GM18868 (cell line): ENCODE data around the gene KATNAL1.

Experiments used
- ATAC-seq: cut with Tn5 transposase; IDR thresholded peaks from one replicate; pipeline ENCODE4 v1.9.1; 2021; ENCODE audit warnings: mild to moderate bottlenecking, moderate library complexity; ENCODE audit not compliant: unreplicated experiment

Gene KATNAL1

DNA sequence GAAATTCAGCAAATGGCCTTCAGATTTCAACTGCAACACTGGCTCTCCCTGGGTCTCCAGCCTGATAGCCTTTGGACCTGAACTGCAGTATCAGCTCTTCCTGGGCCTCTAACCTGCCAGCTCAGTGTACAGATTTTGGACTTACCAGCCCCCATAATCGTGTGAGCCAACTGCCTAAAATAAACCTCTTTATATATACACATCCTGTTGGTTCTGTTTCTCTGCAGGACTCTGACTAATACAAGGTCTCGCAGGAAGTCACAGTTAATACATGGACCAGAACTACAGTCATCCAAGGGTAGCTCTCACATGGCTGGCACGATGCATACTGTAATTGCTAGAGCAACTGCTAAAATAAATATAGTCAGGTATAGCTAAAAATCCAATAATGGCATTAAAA is 85.1 kb downstream of the KATNAL1 start:
- no peak for ATAC-seq

DNA sequence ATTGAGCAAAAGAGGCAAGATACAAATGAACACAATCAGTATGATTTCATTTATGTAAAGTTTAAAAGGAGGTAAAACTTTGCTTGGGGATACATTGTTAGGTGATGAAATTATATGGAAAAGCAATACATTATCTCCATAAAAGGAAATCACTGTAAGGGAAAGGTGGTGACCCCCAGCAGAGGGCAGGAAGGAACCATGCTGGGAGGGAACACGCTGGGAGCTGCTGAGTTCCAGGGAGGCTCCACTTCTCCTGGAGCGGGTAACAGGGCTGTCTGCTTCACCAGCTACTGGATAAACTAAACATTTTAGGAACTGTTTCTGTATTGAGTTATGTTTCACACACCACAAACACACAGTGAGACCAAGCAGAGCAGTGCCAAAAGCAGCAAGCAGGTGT is 91.2 kb downstream of the KATNAL1 start:
- ATAC-seq, result no peak

DNA sequence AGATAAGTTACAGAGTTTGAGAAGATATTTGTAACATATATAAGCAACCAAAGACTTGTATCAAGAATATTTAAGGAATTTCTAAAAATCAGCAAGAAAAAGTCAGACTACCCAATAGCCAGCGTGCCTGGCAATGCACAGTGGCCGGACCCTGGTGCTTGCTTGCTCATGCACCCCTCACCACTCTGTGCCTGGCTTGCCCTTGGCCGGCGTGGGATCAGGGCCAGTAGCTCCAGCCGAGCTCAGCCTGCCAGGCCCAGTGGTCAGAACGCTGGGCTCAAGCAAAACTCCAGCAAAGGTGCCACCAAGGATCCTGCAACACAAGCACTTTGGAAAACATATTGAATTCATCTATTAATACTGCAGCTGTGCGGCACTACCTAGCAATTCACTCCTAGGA is 95.1 kb downstream of the KATNAL1 start:
- ATAC-seq, result no peak

DNA sequence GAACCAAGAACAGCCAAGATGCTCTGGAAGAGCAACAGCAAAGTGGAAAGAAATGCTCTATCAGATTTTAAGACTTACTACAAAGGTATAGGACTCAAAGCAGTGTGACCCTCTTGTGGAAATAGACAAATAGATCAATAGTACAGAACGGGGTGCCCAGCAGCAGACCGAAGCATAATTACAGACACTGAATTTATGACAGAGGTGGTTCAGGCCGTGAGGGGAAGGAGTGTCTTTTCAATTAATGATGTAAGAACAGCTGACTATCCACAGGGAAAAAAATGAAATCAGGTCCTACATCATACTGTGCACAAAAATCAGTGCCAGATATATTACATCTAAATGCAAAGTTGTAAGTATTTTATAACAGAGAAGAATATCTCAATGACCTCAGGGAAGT is 95.6 kb downstream of the KATNAL1 start:
- no peak for ATAC-seq

- peak; percentile 91 for ATAC-seq
These were observed 102.8 kb downstream of the KATNAL1 start for GRCh38 chr13:30204564-30204963.

- ATAC-seq, result no peak
These were observed 111.3 kb downstream of the KATNAL1 start for GRCh38 chr13:30196025-30196424.

DNA sequence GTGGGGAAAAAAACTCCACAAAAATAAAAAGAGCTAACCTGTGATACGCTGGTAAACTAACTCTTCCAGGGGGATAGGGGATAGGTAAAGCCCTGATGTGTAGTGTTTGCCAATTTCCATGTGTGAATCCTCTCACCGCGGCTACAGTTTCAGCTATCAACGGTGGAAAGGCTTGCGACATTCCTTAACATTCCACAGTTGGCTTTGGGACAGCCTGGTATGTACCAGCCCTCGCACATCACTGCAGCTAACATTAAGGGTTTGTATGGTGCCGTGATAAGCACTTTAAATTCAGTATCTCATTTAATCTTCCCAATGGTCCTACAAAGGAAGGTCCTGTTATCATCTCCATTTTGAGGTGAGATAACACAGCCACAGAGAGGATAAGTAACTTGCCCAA is 112.4 kb downstream of the KATNAL1 start:
- no peak for ATAC-seq

GRCh38 chr13:30193279-30194234 is 113.8 kb downstream of the KATNAL1 start:
- ATAC-seq, result peak; percentile 63

- no peak for ATAC-seq
These were observed 114.8 kb downstream of the KATNAL1 start for GRCh38 chr13:30192320-30193093.

DNA sequence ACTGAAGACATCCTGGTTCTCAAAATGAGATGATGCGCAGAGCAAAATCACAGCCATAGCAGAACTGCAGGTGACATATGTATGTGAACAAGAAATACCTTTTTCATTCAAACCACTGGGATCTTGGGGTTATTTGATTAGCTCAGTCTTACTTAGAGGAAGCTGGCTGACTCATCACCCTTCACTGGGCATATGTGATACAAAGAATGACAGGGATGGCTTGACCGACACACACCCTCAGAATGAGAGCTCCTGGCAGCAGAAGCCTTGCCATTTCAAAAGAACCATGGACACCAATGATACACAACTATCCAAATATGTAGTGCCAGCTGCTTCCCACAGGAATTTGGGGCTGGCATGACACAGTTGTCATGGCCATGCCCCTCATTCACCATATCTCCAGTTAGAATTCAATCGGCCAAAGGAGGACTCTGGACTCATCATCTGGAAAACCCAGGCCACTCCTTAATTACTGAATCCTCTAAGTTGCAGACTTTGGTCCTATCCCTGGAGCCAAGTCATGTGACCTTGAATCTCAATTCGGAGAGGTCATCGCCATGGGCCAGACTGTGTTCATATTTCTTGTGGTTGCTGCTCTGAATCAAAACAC is 115.8 kb downstream of the KATNAL1 start:
- no peak for ATAC-seq

DNA sequence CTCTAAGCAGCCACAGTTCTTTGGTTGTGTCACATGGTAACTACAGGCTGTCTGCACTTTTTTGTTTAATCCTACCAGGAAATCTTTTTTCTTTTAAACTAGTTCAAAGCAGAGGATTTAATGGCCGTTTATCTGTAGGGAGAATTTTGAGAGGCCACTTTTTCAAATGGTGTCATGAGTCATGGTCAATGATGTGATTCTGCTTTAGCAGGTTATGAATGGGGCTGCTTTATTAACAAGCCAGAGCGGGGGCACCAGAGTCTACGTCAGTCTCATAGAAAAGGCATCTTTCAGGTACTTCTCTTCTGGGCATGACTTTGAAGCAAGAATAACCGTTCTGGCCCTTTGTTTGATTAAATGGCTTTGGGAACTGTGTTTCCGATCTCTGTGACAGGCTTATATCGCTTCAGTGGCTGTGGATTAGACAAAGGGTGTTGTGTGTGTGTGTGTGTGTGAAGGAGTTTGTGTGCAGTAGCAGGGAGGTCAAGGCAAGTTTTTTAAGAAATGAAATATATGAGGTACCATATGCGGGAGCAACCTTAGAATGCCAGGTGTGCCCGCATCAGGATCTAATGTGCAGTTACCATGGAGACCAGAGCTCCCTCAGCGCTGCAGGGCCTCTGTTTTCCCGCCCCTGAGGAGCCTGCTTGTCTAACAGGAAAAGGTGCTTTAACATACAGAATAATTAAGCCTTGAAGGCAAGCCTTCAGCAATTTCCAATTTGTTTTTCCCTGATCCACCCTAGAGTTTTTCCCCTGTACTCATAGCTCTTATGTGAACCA is 120.5 kb downstream of the KATNAL1 start:
- ATAC-seq, result no peak

DNA sequence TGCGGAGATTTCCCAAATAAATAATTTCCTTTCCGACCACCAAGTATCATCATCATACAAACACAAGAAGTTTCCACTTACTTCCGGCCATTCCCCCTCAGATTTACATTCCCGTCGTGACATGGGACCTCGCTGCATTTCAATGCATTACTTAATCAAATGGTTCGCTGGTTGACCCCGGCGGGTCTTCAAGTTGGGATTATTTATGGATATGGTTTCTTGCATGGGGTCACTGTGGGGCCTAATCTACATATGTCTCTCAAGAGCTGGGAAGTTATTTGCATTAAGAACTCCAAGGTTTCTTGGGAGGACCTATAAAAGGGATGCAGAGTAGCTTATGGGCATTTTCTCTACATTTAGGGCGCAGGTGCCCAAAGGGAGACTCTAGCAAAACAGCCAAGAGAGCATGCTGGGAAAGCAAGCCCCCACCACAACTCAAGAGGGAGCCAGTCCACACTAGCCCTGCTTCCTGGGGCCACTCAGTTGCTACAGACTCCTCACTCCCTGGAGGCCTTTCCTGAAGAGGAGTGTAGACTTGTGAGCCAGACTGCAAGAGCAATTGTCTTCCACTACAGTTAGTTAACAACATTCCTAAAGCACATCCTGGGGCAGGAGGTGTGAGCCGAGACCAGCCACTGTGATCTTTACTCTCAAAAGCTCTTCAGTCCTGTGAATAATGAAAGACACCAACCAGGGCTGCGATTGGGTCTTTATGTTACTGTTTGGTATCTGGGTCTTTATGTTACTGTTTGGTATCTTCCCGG is 125.3 kb downstream of the KATNAL1 start:
- ATAC-seq, result no peak

DNA sequence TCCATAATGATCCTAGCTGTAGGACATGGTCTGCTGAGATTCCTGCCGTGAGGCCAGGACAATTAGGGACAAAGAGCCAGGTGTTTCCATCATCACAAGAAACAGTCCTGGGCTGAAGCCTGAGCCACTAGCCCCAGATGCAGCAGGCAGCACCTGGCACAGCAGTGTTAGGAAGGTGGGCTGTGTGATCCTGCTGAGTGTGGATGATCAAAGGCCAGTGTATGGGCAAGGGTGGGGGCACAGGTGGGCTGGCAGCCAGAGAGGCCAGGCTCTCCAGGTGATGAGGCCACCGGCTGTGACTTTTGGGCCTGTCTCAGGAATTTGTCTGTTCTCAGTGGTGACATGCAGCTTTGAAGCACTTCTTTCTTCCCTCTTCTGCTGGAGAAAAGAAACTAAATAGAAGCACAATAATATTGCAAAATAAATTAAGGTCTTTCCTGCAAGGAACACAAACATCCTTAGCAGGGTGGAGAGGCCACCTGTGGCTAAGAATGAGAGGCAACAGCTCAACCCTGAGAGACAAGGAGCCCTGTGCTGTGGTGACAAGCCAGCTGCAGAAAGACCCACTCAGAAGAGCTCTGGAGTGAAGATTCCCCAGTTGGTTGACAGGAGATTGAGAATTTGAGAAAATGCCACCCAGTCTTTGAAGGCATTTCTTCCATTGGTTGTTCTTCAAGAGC is 127.6 kb downstream of the KATNAL1 start:
- no peak for ATAC-seq

DNA sequence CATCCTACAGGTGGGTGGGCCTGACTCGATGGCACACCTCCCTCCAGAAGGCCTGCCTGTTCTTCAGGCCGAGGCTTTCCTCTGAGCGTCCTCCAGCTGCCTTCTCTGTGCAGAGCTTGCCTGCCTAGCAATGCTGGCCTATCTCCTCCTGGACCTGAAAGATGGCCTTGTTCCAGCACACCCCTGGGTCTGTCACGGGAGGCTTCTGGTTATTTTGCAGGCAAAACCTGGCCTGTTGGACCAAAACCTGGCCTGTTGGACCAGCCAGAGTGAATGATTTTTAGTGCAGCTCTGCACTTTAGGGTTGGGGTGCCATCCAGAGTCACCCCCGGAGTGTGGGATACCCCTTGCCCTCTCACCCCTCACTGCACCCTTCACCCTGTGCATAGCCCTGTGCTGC is 128.4 kb downstream of the KATNAL1 start:
- ATAC-seq, result no peak

DNA sequence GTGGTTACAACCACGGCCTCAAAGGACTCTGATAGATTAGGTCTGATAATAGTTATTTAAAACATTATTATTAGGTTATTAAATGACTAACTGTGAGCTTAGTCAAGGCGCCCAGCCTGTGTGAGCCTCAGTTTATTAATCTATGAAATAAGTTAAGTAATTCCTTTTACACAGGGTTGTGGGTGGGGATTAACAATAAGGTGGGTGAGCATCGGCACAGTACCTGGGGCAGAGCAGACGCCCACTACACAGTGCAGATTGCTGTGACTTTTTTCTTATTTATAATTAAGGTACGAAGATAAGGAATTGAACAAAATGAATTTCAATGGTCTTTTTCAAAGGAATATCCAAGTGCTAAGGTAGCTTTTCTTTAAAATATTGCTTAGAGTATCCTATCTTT is 132.2 kb downstream of the KATNAL1 start:
- no peak for ATAC-seq

- peak; percentile 59 for ATAC-seq
These were observed 133.1 kb downstream of the KATNAL1 start for GRCh38 chr13:30174250-30174649.

- no peak for ATAC-seq
These were observed 134.1 kb downstream of the KATNAL1 start for GRCh38 chr13:30173303-30173610.

- ATAC-seq, result no peak
These were observed 134.6 kb downstream of the KATNAL1 start for GRCh38 chr13:30172593-30173302.

- no peak for ATAC-seq
These were observed 136.8 kb downstream of the KATNAL1 start for GRCh38 chr13:30170569-30170968.
